Neural crest cell (in vitro differentiated cells): ENCODE data around the gene NUTM2F. TPM values are rescaled to one million over a fixed set of nuclear protein-coding genes. Genes with fewer than 3 reads are reported as not detected.
A peak's percentile ranks its signal among the peaks of the same experiment; 100 is the strongest.

Experiments used
- DNase-seq: peaks from one replicate; pipeline ENCODE4 v3.0.0; 2021; ENCODE audit warnings: low read depth, mixed read lengths, low spot score
- H3K27ac Mint-ChIP-seq: one replicate; pipeline ENCODE4 v1.8.0; 2021; ENCODE audit warnings: mild to moderate bottlenecking, mixed read lengths; ENCODE audit not compliant: unreplicated experiment
- H3K27me3 Mint-ChIP-seq: 2 replicates; pipeline ENCODE4 v1.8.0; 2021; ENCODE audit warnings: low read depth, mild to moderate bottlenecking, mixed read lengths
- H3K36me3 Mint-ChIP-seq: 2 replicates; pipeline ENCODE4 v1.8.0; 2021; ENCODE audit warnings: low read depth, mild to moderate bottlenecking, mixed read lengths
- H3K4me1 Mint-ChIP-seq: 2 replicates; pipeline ENCODE4 v1.8.0; 2021; ENCODE audit warnings: mixed read lengths
- H3K4me3 Mint-ChIP-seq: one replicate; pipeline ENCODE4 v1.8.0; 2021; ENCODE audit warnings: mild to moderate bottlenecking, mixed read lengths
- H3K9me3 Mint-ChIP-seq: 2 replicates; pipeline ENCODE4 v1.8.0; 2021; ENCODE audit warnings: mixed read lengths
- total RNA-seq: library from RNA; stranded (reverse); gene quantifications from 2 replicates; pipeline ENCODE4 v1.2.1, GENCODE V29; 2021
- TF ChIP-seq, protein P1 (sequence below): fragments of 200-600 bp; sonication (generic); conservative IDR thresholded peaks from 2 replicates; pipeline ENCODE4 v1.5.0; 2021; ENCODE audit warnings: antibody characterized with exemption, mild to moderate bottlenecking

NUTM2F gene
- total RNA-seq, 1 donor from 2014 or later = 0.09 TPM

DNA sequence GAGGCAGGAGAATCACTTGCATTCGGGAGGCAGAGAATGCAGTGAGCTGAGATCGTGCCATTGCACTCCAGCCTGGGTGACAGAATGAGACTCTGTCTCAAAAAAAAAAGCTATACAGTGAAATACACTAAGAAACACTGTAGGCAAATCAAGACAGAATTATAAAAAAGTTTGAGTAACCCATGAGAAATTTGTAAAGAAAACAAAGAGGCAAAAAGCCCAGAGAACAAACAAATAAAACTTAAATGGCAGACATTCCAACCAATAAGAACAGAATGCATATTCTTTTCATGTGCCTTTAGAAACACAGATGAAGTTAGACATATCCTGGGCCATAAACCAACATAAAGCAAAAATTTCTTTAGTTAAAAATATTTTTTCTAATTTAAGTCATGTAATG lies 38.8 kb downstream of the NUTM2F start:
- no peak for DNase-seq
- H3K4me1 Mint-ChIP-seq = no peaks in the 10 kb centered on the region
- H3K27ac Mint-ChIP-seq = no peak overlapping the region

DNA sequence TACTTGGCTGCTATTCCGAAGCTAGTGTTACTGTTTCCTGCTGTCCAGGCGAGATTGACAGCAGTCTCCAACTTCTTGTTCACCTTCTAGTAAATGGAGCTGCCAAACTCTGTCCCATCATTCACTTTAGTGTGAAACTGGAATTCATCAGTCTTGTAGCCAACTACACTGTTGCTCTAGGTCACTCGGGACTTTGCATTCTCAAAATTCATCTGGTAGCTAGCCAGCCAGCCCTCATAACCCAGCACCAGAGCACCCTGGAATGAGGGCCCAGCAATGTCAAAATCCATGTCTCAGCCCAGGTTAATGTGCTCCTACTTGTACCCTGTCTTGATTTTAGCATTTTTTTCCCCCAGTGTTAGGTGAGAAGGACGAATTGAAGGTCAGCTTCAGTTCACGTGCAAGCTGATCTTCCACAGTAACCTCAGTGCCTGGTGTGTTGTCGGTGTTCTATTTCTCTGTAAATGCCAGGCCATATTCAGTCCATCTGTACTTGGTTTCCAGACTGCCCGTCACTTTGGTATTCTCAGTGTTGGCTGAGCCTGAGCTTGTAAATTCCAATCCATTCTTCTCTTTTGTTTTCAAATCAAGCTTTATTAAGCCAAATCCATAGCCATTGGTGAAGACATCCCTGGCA lies 40.4 kb downstream of the NUTM2F start:
- Mint-ChIP-seq H3K27me3 (no peaks in the 10 kb centered on the region), H3K4me1 (no peaks in the 10 kb centered on the region), H3K27ac (no peak overlapping the region), H3K36me3 (peaks cover 19% of the 10 kb centered on the region), H3K9me3 (no peaks in the 10 kb centered on the region), H3K4me3 (no peak overlapping the region)
- TF ChIP-seq, protein P1, sequence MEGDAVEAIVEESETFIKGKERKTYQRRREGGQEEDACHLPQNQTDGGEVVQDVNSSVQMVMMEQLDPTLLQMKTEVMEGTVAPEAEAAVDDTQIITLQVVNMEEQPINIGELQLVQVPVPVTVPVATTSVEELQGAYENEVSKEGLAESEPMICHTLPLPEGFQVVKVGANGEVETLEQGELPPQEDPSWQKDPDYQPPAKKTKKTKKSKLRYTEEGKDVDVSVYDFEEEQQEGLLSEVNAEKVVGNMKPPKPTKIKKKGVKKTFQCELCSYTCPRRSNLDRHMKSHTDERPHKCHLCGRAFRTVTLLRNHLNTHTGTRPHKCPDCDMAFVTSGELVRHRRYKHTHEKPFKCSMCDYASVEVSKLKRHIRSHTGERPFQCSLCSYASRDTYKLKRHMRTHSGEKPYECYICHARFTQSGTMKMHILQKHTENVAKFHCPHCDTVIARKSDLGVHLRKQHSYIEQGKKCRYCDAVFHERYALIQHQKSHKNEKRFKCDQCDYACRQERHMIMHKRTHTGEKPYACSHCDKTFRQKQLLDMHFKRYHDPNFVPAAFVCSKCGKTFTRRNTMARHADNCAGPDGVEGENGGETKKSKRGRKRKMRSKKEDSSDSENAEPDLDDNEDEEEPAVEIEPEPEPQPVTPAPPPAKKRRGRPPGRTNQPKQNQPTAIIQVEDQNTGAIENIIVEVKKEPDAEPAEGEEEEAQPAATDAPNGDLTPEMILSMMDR = no peak
- no peak for DNase-seq

More for the DNA sequence above, 38.8 kb downstream of the NUTM2F start:
- peaks cover 19% of the 10 kb centered on the region for H3K36me3 Mint-ChIP-seq
- no peak overlapping the region for H3K4me3 Mint-ChIP-seq
- no peaks in the 10 kb centered on the region for H3K27me3 Mint-ChIP-seq
- TF ChIP-seq, protein P1 = no peak
- H3K9me3 Mint-ChIP-seq = no peaks in the 10 kb centered on the region

DNA sequence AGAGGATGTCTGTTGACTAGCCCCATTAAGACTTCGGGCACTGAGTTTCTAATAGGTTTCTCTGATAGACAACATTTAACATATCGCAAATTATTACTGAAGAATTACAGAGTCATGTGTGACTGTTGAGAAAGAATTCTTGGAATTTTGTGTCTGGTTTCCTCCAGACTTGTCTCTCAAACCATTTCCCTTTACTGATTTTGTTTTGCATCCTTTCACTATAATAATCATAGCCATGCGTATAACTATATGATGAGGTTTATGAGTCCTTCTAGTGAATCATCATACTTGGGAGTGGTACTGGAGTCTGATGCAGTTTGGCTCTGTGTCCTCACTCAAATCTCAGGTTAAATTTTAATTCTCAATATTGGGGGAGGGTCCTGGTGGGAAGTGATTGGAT lies 42.3 kb downstream of the NUTM2F start:
- H3K27ac Mint-ChIP-seq = peak overlapping the region; percentile 59
- H3K4me3 Mint-ChIP-seq = no peak overlapping the region
- no peaks in the 10 kb centered on the region for H3K9me3 Mint-ChIP-seq
- H3K27me3 Mint-ChIP-seq = no peaks in the 10 kb centered on the region
- H3K36me3 Mint-ChIP-seq = peaks cover 25% of the 10 kb centered on the region
- TF ChIP-seq, protein P1 = no peak
- no peaks in the 10 kb centered on the region for H3K4me1 Mint-ChIP-seq
- DNase-seq = no peak

DNA sequence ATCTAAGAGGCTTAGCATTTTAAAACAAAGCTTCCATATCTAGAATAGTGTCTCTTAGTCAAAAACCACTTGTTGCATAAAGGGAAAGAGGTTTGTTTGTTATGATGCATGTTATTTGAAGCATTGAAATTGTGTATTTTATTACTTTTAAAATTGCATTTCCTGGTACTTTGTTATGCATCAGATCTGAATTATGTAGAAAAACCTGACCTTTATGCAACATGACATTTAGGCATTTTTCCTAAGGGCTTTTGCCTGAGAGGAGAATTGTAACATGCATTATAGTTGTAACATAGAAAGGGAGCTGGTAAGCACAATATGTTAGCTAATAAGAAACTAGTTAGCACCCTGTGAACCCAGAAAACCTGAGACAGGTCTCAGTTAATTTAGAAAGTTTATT lies 47.3 kb downstream of the NUTM2F start:
- peaks cover 51% of the 10 kb centered on the region for H3K36me3 Mint-ChIP-seq
- no peak overlapping the region for H3K27ac Mint-ChIP-seq
- no peaks in the 10 kb centered on the region for H3K4me1 Mint-ChIP-seq
- TF ChIP-seq, protein P1 = no peak
- peaks cover 5% of the 10 kb centered on the region for H3K9me3 Mint-ChIP-seq
- no peak overlapping the region for H3K4me3 Mint-ChIP-seq
- no peak for DNase-seq
- no peaks in the 10 kb centered on the region for H3K27me3 Mint-ChIP-seq

DNA sequence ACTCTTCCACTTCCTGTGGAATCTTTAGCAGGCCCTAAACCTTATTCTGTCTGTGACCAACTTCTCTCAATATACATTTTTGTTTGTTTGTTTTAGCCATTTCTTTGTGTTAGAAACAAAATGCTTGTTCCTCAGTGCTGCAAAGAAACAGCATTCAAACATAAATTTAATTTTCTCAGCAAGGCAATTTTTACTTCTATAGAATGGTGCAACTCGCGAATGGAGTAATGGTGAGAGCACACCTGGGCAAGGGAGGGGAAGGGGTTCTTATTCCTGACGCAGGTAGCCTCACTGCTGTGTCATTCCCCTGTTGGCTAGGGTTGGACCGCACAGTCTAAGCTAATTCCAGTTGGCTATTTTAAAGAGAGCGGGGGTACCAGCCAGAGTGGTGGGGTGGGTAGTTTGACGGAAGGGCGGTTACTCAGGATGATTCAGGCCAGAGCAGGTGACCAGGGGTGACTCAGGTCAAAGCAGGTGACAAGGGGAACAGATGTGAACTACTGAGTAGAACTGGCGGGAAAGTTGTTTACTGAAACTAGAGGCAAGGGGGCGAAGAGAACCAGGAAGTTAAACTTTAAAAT lies 47.9 kb downstream of the NUTM2F start:
- peaks cover 6% of the 10 kb centered on the region for H3K9me3 Mint-ChIP-seq
- no peaks in the 10 kb centered on the region for H3K27me3 Mint-ChIP-seq
- no peak for DNase-seq
- no peak overlapping the region for H3K4me3 Mint-ChIP-seq
- peaks cover 52% of the 10 kb centered on the region for H3K36me3 Mint-ChIP-seq
- TF ChIP-seq, protein P1 = no peak
- H3K4me1 Mint-ChIP-seq = no peaks in the 10 kb centered on the region
- H3K27ac Mint-ChIP-seq = no peak overlapping the region
